DOHH2 (cell line): Measurements from ENCODE around the gene SCUBE1.

Experiments used
- H3F3A ChIP-seq: fragments of 200-600 bp; sonication (generic), shearing (Covaris generic); 2 replicates; pipeline ENCODE4 v1.6.0; 2016; ENCODE audit warnings: antibody characterized with exemption, mild to moderate bottlenecking; ENCODE audit not compliant: control insufficient read depth, insufficient read depth
- H3K27ac ChIP-seq: fragments of 200-600 bp; sonication (generic); 2 replicates; pipeline ENCODE4 v1.5.1; 2014; ENCODE audit warnings: low read depth, mild to moderate bottlenecking, low read length, moderate library complexity
- H3K27me3 ChIP-seq: fragments of 200-600 bp; sonication (generic); 2 replicates; pipeline ENCODE4 v1.6.1; 2014; ENCODE audit warnings: mild to moderate bottlenecking, low read length, mixed read lengths; ENCODE audit not compliant: control insufficient read depth
- H3K36me3 ChIP-seq: fragments of 200-600 bp; sonication (generic); 2 replicates; pipeline ENCODE4 v1.6.1; 2014; ENCODE audit warnings: mild to moderate bottlenecking, low read length, moderate library complexity, mixed read lengths; ENCODE audit not compliant: control insufficient read depth
- H3K4me1 ChIP-seq: fragments of 200-600 bp; sonication (generic); 2 replicates; pipeline ENCODE4 v1.6.1; 2014; ENCODE audit warnings: mild to moderate bottlenecking, low read length, mixed read lengths; ENCODE audit not compliant: control insufficient read depth
- H3K4me2 ChIP-seq: fragments of 200-600 bp; sonication (generic); 2 replicates; pipeline ENCODE4 v1.6.0; 2014; ENCODE audit warnings: mild to moderate bottlenecking, low read length, moderate library complexity
- H3K4me3 ChIP-seq: fragments of 200-600 bp; sonication (generic); 2 replicates; pipeline ENCODE4 v1.5.1; 2014; ENCODE audit warnings: mild to moderate bottlenecking, low read length, mixed read lengths
- H3K79me2 ChIP-seq: fragments of 200-600 bp; sonication (generic); 2 replicates; pipeline ENCODE4 v1.6.1; 2014; ENCODE audit warnings: mild to moderate bottlenecking, low read length, mixed read lengths; ENCODE audit not compliant: control insufficient read depth
- H3K9me2 ChIP-seq: fragments of 200-600 bp; sonication (generic); replicated peaks from 2 replicates; pipeline ENCODE4 v1.6.1; 2014; ENCODE audit warnings: mild to moderate bottlenecking, low read length, mixed read lengths; ENCODE audit not compliant: control insufficient read depth
- H3K9me3 ChIP-seq: fragments of 200-600 bp; sonication (generic); 2 replicates; pipeline ENCODE4 v1.6.1; 2014; ENCODE audit warnings: antibody characterized with exemption, low read length, mixed read lengths; ENCODE audit not compliant: control insufficient read depth, insufficient read depth
- H4K20me1 ChIP-seq: fragments of 200-600 bp; sonication (generic); 2 replicates; pipeline ENCODE4 v1.6.0; 2014; ENCODE audit warnings: low read depth, mild to moderate bottlenecking, antibody characterized with exemption, low read length, moderate library complexity; ENCODE audit not compliant: control insufficient read depth, insufficient read depth
- EZH2phosphoT487 ChIP-seq: fragments of 200-600 bp; sonication (generic); IDR thresholded peaks from 2 replicates; pipeline ENCODE4 v1.6.1; 2017; ENCODE audit warnings: borderline replicate concordance, mild to moderate bottlenecking, antibody characterized with exemption, low read length, moderate library complexity, mixed read lengths
- TF ChIP-seq, protein P1 (sequence below): fragments of 200-600 bp; sonication (generic); IDR thresholded peaks from one replicate; pipeline ENCODE4 v1.5.1; 2014; ENCODE audit warnings: antibody characterized with exemption, mild to moderate bottlenecking, low read depth, low read length; ENCODE audit not compliant: poor library complexity, severe bottlenecking

SCUBE1 gene

DNA sequence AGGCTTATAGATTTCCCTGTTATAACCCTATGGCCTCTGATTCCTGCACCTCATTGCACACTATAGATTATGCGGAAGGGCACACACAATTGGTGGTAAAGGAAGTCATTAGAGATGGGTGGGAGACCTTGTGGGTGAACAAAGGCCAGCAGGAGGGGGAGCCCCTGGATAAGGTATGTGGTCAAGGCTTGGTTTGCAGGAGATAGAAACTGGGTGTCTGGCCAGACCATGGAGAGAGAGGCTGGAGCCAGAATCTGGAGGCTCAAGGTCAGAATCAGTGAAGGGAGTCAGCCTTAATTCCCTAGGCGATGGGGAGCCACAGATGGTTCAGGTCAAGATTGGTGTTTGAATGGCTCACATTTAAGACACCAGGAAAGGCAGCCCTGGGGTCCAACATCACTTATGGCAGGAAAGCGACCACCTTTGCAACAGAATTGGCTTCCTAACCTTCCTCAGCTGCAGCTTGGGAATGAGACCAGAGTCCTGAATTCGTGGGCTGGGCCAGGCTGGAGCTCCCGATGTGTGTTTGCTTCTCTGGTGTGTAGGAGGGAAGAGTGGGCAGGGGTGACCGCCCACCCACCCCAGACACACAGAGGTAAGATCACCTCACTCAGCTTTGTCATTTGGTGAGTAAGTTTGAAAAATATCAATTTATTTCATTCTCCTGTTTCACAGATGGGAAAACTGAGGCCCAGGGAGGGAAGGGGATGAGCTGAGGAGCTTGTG, 22.7 kb upstream of the SCUBE1 start:
- TF ChIP-seq, protein P1, sequence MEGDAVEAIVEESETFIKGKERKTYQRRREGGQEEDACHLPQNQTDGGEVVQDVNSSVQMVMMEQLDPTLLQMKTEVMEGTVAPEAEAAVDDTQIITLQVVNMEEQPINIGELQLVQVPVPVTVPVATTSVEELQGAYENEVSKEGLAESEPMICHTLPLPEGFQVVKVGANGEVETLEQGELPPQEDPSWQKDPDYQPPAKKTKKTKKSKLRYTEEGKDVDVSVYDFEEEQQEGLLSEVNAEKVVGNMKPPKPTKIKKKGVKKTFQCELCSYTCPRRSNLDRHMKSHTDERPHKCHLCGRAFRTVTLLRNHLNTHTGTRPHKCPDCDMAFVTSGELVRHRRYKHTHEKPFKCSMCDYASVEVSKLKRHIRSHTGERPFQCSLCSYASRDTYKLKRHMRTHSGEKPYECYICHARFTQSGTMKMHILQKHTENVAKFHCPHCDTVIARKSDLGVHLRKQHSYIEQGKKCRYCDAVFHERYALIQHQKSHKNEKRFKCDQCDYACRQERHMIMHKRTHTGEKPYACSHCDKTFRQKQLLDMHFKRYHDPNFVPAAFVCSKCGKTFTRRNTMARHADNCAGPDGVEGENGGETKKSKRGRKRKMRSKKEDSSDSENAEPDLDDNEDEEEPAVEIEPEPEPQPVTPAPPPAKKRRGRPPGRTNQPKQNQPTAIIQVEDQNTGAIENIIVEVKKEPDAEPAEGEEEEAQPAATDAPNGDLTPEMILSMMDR, result no peak
- TF ChIP-seq EZH2phosphoT487, result no peak
- Histone ChIP-seq H4K20me1 (no peaks in the 10 kb centered on the region), H3K9me2 (no peaks in the 10 kb centered on the region), H3K4me1 (no peaks in the 10 kb centered on the region), H3K27me3 (peaks cover 5% of the 10 kb centered on the region; the same call in 1 of the 2 replicates), H3F3A (no peaks in the 10 kb centered on the region), H3K9me3 (no peaks in the 10 kb centered on the region), H3K4me2 (no peak overlapping the region), H3K27ac (no peak overlapping the region), H3K79me2 (no peaks in the 10 kb centered on the region), H3K36me3 (no peaks in the 10 kb centered on the region), H3K4me3 (no peak overlapping the region)

DNA sequence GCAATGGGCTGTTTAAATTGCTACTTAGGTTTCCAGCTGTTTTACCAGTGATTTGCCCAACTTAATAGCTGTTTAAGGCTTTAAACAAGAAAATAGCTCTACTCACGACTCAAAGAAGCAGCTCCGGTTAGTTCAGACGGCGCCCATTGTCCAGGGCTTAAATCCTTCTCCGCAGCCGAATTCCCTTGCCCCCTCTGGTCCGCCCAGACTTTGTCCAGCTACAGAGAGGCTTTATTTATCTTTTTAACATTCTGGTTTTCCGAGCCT, 20.9 kb upstream of the SCUBE1 start:
- Histone ChIP-seq H3F3A (no peaks in the 10 kb centered on the region), H3K9me2 (no peaks in the 10 kb centered on the region), H3K27me3 (peaks cover 5% of the 10 kb centered on the region; the same call in 1 of the 2 replicates), H3K4me1 (no peaks in the 10 kb centered on the region), H3K4me2 (no peak overlapping the region), H3K36me3 (no peaks in the 10 kb centered on the region), H4K20me1 (no peaks in the 10 kb centered on the region), H3K79me2 (no peaks in the 10 kb centered on the region), H3K4me3 (no peak overlapping the region), H3K27ac (no peak overlapping the region), H3K9me3 (no peaks in the 10 kb centered on the region)
- TF ChIP-seq, protein P1, result no peak
- no peak for TF ChIP-seq EZH2phosphoT487

DNA sequence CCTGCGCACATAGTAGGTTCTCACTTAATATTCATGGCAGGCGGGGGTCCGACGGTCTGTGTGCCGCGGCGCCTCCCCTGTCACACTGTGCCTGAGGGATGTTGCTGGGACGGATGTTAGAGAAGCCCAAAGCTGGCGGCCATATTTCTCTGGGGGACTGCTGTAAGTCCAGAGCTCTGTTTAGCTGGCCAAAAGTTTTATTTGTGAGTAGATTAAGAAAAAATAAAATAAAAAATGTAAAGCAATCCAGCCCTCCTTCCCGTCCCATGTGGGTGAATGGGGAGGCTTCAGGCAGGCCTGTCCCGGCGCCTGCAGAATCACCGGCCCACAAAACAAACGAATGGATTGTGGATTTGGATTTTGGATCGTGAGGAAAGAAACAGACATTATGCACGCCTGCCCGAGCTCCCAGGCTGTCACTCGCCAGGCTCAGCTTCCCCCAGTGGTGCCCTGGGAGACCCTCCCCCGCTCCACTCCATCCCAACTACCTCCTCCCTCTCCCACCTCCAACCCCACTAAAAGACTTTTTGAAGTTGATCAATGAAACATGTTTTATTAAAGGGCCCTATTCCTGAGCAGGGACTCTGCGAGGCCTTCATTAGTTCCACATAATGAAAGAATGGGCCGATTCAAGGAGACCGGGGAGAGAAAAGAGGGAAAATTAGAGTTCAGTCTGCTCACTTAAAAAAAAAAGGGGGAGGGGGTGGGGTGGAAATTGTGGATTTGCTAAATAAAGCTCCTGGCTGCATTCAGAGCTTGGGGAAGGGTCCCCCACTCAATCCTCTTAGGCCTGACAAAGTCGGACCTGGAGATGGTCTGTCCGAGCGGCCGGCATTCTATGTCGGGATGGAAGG, 20.4 kb upstream of the SCUBE1 start:
- H3K9me3 ChIP-seq, result no peaks in the 10 kb centered on the region
- no peak for TF ChIP-seq EZH2phosphoT487
- TF ChIP-seq, protein P1, result no peak
- no peaks in the 10 kb centered on the region for H3K9me2 ChIP-seq
- H3K36me3 ChIP-seq, result no peaks in the 10 kb centered on the region
- H3K27me3 ChIP-seq, result peaks cover 5% of the 10 kb centered on the region; the same call in 1 of the 2 replicates
- H4K20me1 ChIP-seq, result no peaks in the 10 kb centered on the region
- H3K4me2 ChIP-seq, result no peak overlapping the region
- H3K4me1 ChIP-seq, result no peaks in the 10 kb centered on the region
- H3K79me2 ChIP-seq, result no peaks in the 10 kb centered on the region
- no peak overlapping the region for H3K27ac ChIP-seq
- no peak overlapping the region for H3K4me3 ChIP-seq
- no peaks in the 10 kb centered on the region for H3F3A ChIP-seq
